Adrenal gland (tissue), 12 donors: ENCODE measurements around the gene RAD51B. TPM values are rescaled to one million over a fixed set of nuclear protein-coding genes. Genes with fewer than 3 reads are reported as not detected.

Experiments used
- DNase-seq, 7 donors: peaks; one replicate each; pipeline ENCODE4 v3.0.0-alpha.2; 2019 to 2020
- H3K27ac ChIP-seq, 5 donors: fragments of 200-600 bp; sonication (generic) in 4 of 5; 1 replicate in 3 of 5; 2 replicates in 2 of 5; pipeline versions ENCODE4 v1.5.1 to v1.8.0; 2016 to 2020; ENCODE audit warnings: mild to moderate bottlenecking in 1 of 5
- H3K27me3 ChIP-seq: fragments of 200-600 bp; 2 replicates; pipeline ENCODE4 v1.8.0; 2021
- H3K36me3 ChIP-seq, 2 donors: fragments of 200-600 bp; replicated peaks in 1 of 2; 1 replicate in 1 of 2; 2 replicates in 1 of 2; pipeline versions ENCODE4 v1.5.1 to v1.8.0; 2018 to 2022
- H3K4me1 ChIP-seq, 2 donors: fragments of 200-600 bp; replicated peaks in 1 of 2; 1 replicate in 1 of 2; 2 replicates in 1 of 2; pipeline versions ENCODE4 v1.5.1 to v1.8.0; 2018 to 2021
- H3K4me3 ChIP-seq, 4 donors: fragments of 200-600 bp; sonication (generic) in 3 of 4; one replicate each; pipeline ENCODE4 v1.5.1; 2016 to 2018
- H3K9me3 ChIP-seq, 3 donors: fragments of 200-600 bp; sonication (generic) in 1 of 3; replicated peaks in 1 of 3; 1 replicate in 2 of 3; 2 replicates in 1 of 3; pipeline versions ENCODE4 v1.5.1 to v1.8.0; 2016 to 2021
- POLR2A ChIP-seq, 2 donors: fragments of 450-650 bp; IDR thresholded peaks; one replicate each; pipeline ENCODE4 v1.6.1; 2017; ENCODE audit warnings: antibody characterized with exemption in 2 of 2, mild to moderate bottlenecking in 2 of 2, moderate library complexity in 1 of 2
- WGBS, 4 donors: extraction: QIAGEN DNeasy Blood & Tissue Kit in 2 of 4; methylation state at CpG; one replicate each; pipeline versions ENCODE4 v1.1.5 to v1.1.7; 2013 to 2017; 5-methylcytosine and 5-hydroxymethylcytosine counted together
- intact Hi-C, 2 donors: fragments of 100-400 bp; cut with DNase I; formaldehyde crosslinking; loops; one replicate each; pipeline versions ENCODE4 v1.14.1 to v1.15.0; 2022 to 2023
- polyA plus RNA-seq, 3 donors: library from polyadenylated mRNA; stranded (reverse); fragments of 200-250 nt in 2 of 3; fragments of 350-450 nt in 1 of 3; fragmentation: Illumina TruSeq in 1 of 3; extraction: RNeasy Lipid Tissue Mini Kit (QIAGEN cat#74804) in 1 of 3; gene quantifications; one replicate each; pipeline ENCODE4 v1.2.3, GENCODE V29; 2013 to 2014
- total RNA-seq, 9 donors: library from RNA; depleted of rRNA in 4 of 9; stranded (reverse); fragments of >200 nt in 4 of 9; fragments of 120-200 nt in 1 of 9; fragmentation: NEBNext Ultra II Directional in 1 of 9; extraction: Animal tissue kit (Norgen Biotek cat#: 25700) in 1 of 9; gene quantifications; one replicate each; pipeline versions ENCODE4 v1.1.0 to v1.2.4, GENCODE V29; 2013 to 2023
- TF ChIP-seq, protein P1 (sequence below), 6 experiments: fragments of 450-650 bp in 4 of 6; fragments of 200-600 bp in 2 of 6; sonication (generic) in 1 of 6; IDR thresholded peaks; 1 replicate in 5 of 6; 2 replicates in 1 of 6; pipeline versions ENCODE4 v1.5.1 to v1.8.0; 2016 to 2021; ENCODE audit warnings: antibody characterized with exemption in 6 of 6, mild to moderate bottlenecking in 2 of 6, moderate library complexity in 1 of 6
- donor health status: healthy with polysubstance abuse.
- donor health status: Bipolar disorder and iron deficiency.
- donor health status: DM: yes; HTN: yes; CAD: no.
- donor health status: DM: no; HTN: no; CAD: no.
- donor health status: DM: no; HTN: no; CAD: no.
- donor health status: DM: yes; HTN: yes; CAD: no.

The RAD51B gene
- total and polyA plus RNA-seq, 12 donors: 2.3 to 24.6 (median 12.4) TPM

DNA sequence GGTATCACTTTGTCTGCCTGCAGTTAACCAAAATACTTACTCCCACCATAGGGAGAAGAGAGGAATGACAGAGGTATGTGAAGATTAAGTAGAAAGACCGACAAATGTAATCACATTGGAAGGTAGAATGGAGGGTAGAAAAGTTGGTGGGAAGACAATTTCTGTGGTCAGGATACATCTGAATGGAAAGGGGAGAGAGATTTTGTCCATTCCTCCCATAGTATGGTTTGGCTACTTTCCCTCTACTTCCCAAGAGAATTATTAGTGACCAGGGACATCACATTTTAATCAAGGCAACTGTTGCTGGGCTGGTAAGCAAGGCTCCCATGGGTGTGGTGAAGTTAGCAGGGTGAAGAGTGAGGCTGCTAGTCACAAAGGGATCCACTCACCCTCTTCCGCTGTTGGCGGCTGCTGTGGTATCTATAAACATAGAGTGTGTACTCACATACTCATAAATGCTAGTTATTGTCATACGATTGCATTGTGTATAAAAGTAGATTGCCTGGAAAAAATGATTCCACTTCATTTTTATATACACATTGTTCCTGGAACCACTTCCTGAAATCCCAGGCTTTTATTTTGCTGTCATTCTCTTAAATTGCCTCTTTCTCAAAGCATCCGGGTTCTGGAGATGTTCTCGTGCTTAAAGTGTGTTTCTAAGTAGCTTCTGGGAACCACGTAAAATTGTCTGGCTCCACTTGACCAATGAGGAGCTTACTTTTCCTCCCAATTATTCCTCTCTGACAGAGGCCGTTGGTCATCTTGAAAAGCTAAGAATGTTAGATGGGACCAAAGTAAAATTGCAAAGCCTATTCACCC is 560.1 kb downstream of the RAD51B start:
- Histone ChIP-seq H3K36me3 (no peaks in the 10 kb centered on the region), H3K4me1 (peaks cover 0 to 20% of the 10 kb centered on the region in 2 donors), H3K9me3 (no peaks in the 10 kb centered on the region), H3K27ac (peak overlapping the region in 2 of 5 donors; percentile 35 to 48), H3K4me3 (no peak overlapping the region), H3K27me3 (no peaks in the 10 kb centered on the region)
- DNase-seq: no peak
- intact Hi-C loops: loop anchor here in 1 of 2 donors (10.0 kb wide), 1 partner anchor 75 kb away; no protein-coding TSS in a partner anchor
- WGBS, 4 donors: 85 to 90% (median 89%) methylated on average over 8 of the region's 8 CpGs
- TF ChIP-seq, protein P1, sequence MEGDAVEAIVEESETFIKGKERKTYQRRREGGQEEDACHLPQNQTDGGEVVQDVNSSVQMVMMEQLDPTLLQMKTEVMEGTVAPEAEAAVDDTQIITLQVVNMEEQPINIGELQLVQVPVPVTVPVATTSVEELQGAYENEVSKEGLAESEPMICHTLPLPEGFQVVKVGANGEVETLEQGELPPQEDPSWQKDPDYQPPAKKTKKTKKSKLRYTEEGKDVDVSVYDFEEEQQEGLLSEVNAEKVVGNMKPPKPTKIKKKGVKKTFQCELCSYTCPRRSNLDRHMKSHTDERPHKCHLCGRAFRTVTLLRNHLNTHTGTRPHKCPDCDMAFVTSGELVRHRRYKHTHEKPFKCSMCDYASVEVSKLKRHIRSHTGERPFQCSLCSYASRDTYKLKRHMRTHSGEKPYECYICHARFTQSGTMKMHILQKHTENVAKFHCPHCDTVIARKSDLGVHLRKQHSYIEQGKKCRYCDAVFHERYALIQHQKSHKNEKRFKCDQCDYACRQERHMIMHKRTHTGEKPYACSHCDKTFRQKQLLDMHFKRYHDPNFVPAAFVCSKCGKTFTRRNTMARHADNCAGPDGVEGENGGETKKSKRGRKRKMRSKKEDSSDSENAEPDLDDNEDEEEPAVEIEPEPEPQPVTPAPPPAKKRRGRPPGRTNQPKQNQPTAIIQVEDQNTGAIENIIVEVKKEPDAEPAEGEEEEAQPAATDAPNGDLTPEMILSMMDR (IDR thresholded peaks at IDR 0.05): no peak
- no peak for TF ChIP-seq POLR2A (IDR thresholded peaks at IDR 0.05)

DNA sequence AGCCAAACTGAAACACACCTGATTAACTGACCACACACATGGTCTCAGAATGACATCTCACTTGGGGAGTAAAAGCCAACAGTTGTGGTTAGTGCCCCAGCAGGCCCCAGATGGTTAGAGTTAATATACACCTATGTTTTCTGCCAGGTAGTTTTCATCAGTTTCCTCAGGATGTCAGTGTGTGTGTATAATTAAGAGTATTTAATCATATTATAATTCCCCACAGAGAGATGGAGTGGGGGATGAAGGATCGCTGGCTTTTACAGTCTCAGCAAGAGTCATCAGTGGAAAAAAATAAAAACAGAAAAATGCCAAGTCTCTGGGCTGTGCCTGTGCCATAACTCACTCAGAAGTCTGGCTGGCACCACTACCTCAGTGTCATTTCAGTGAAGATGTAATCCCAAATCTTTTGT is 560.8 kb downstream of the RAD51B start:
- DNase-seq: peak in 3 of 7 donors; percentile 37 to 50 (median 40)
- peaks cover 0 to 24% of the 10 kb centered on the region in 2 donors for H3K4me1 ChIP-seq

DNA sequence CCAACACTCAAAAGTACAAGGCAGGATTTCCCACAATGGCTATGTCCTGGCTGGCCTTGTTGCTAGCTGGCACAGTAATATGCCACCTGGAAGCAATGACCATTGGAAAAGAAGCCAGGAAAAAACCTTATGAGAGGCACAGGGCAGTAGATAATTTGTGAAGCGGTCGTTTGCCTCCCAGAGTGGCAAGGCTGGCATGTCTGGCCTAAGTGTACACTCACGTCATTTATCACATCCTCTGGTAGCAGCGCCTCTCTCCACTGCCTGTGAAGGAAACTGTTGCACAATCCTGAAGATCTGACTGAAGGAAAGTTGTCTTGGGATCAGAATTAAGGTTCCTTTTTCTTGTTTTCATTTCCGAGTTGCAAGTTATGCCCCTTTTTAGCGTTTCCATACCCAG is 564.8 kb downstream of the RAD51B start:
- peaks cover 6 to 25% of the 10 kb centered on the region in 2 donors for H3K4me1 ChIP-seq
- WGBS, 4 donors: 38 to 51% (median 46%) methylated on average over 6 of the region's 6 CpGs
- no peaks in the 10 kb centered on the region for H3K36me3 ChIP-seq
- peak overlapping the region; percentile 38 to 87 (median 69) for H3K27ac ChIP-seq
- H3K4me3 ChIP-seq: no peak overlapping the region
- intact Hi-C loops: no loop called here
- no peaks in the 10 kb centered on the region for H3K9me3 ChIP-seq
- H3K27me3 ChIP-seq: no peaks in the 10 kb centered on the region
- DNase-seq: peak; percentile 33 to 78 (median 62)
- TF ChIP-seq, protein P1 (IDR thresholded peaks at IDR 0.05): no peak
- no peak for TF ChIP-seq POLR2A (IDR thresholded peaks at IDR 0.05)

More for the DNA sequence above, 560.8 kb downstream of the RAD51B start:
- 38 to 61% (median 50%) methylated on average over 1 of the region's 1 CpG for WGBS, 4 donors
- no peaks in the 10 kb centered on the region for H3K27me3 ChIP-seq
- no peaks in the 10 kb centered on the region for H3K36me3 ChIP-seq
- intact Hi-C loops: no loop called here
- TF ChIP-seq, protein P1 (IDR thresholded peaks at IDR 0.05): no peak
- no peak for TF ChIP-seq POLR2A (IDR thresholded peaks at IDR 0.05)
- H3K9me3 ChIP-seq: no peaks in the 10 kb centered on the region
- H3K27ac ChIP-seq: no peak overlapping the region
- H3K4me3 ChIP-seq: no peak overlapping the region

DNA sequence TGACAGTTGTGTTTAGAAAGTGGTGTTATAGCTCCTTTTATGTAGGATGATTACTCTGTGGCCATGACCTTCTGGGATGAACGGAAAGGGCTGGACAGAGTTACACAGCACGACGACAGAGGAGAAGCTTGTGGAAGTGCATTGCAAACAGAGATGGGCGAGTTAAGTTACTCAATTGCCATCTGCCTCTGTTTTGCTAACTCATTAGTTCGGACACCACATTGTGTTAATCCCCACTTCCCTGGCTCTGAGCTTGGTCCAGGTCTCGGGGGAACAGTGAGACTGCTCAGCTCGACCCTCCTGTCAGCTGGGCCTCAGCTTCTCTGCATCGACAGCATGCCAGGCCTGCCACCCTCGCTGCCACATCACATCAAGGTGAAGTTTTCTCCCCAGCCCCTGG is 565.3 kb downstream of the RAD51B start:
- intact Hi-C loops: no loop called here
- peaks cover 6 to 25% of the 10 kb centered on the region in 2 donors for H3K4me1 ChIP-seq
- TF ChIP-seq, protein P1 (IDR thresholded peaks at IDR 0.05): no peak
- TF ChIP-seq POLR2A (IDR thresholded peaks at IDR 0.05): no peak
- DNase-seq: peak in 3 of 7 donors; percentile 13 to 29 (median 26)
- no peaks in the 10 kb centered on the region for H3K36me3 ChIP-seq
- WGBS, 4 donors: 60 to 64% (median 64%) methylated on average over 9 of the region's 9 CpGs
- no peaks in the 10 kb centered on the region for H3K27me3 ChIP-seq
- no peaks in the 10 kb centered on the region for H3K9me3 ChIP-seq
- peak overlapping the region; percentile 27 to 87 (median 69) for H3K27ac ChIP-seq
- H3K4me3 ChIP-seq: no peak overlapping the region
